H9 (cell line): ENCODE measurements around the gene ABHD8. TPM values are rescaled to one million over a fixed set of nuclear protein-coding genes. Genes with fewer than 3 reads are reported as not detected.

Experiments used
- DNase-seq: peaks from one replicate; pipeline ENCODE4 v3.0.0-alpha.2; 2017
- H2AFZ ChIP-seq: one replicate; pipeline ENCODE4 v1.6.1; 2013; ENCODE audit warnings: mild to moderate bottlenecking, low read length, control low read depth, moderate library complexity
- H2AK5ac ChIP-seq: 2 replicates; pipeline ENCODE4 v1.6.1; 2013; ENCODE audit warnings: low read length, control low read depth, mixed read lengths; ENCODE audit not compliant: insufficient read length
- H2BK120ac ChIP-seq: one replicate; pipeline ENCODE4 v1.6.1; 2013; ENCODE audit warnings: low read depth, mild to moderate bottlenecking, low read length, control low read depth, inconsistent platforms; ENCODE audit not compliant: poor library complexity, severe bottlenecking
- H2BK12ac ChIP-seq: 2 replicates; pipeline ENCODE4 v1.6.1; 2013; ENCODE audit warnings: low read length, control low read depth, mixed read lengths, low read depth; ENCODE audit not compliant: insufficient read length
- H2BK15ac ChIP-seq: 2 replicates; pipeline ENCODE4 v1.6.1; 2013; ENCODE audit warnings: low read depth, low read length, control low read depth
- H2BK20ac ChIP-seq: one replicate; pipeline ENCODE4 v1.6.1; 2013; ENCODE audit warnings: low read depth, mild to moderate bottlenecking, low read length, control low read depth, inconsistent platforms; ENCODE audit not compliant: poor library complexity, severe bottlenecking
- H2BK5ac ChIP-seq: 2 replicates; pipeline ENCODE4 v1.6.1; 2013; ENCODE audit warnings: low read length, control low read depth, mixed read lengths; ENCODE audit not compliant: insufficient read length
- H3K14ac ChIP-seq: 2 replicates; pipeline ENCODE4 v1.6.1; 2013; ENCODE audit warnings: low read length, control low read depth; ENCODE audit not compliant: insufficient read depth
- H3K18ac ChIP-seq: 2 replicates; pipeline ENCODE4 v1.6.1; 2013; ENCODE audit warnings: low read depth, mild to moderate bottlenecking, mixed read lengths, low read length, control low read depth; ENCODE audit not compliant: insufficient read length
- H3K23ac ChIP-seq: 2 replicates; pipeline ENCODE4 v1.6.1; 2013; ENCODE audit warnings: low read length, control low read depth, mixed read lengths, low read depth; ENCODE audit not compliant: insufficient read length
- H3K23me2 ChIP-seq: 2 replicates; pipeline ENCODE4 v1.6.1; 2013; ENCODE audit warnings: low read depth, mild to moderate bottlenecking, mixed read lengths, low read length, control low read depth; ENCODE audit not compliant: insufficient read length, poor library complexity, severe bottlenecking
- H3K27ac ChIP-seq: 2 replicates; pipeline ENCODE4 v1.5.1; 2013; ENCODE audit warnings: low read length, control low read depth, mixed read lengths, low read depth; ENCODE audit not compliant: insufficient read length
- H3K27me3 ChIP-seq: 2 replicates; pipeline ENCODE4 v1.6.1; 2013; ENCODE audit warnings: low read length, control low read depth, inconsistent platforms; ENCODE audit not compliant: insufficient read depth
- H3K4ac ChIP-seq: 2 replicates; pipeline ENCODE4 v1.6.1; 2013; ENCODE audit warnings: low read depth, mild to moderate bottlenecking, control low read depth, inconsistent platforms, low read length, moderate library complexity
- H3K4me1 ChIP-seq: 2 replicates; pipeline ENCODE4 v1.6.1; 2013; ENCODE audit warnings: low read length, control low read depth, inconsistent platforms; ENCODE audit not compliant: insufficient read depth
- H3K4me2 ChIP-seq: 2 replicates; pipeline ENCODE4 v1.6.1; 2013; ENCODE audit warnings: low read length, control low read depth, mixed read lengths; ENCODE audit not compliant: insufficient read length, insufficient read depth
- H3K56ac ChIP-seq: 2 replicates; pipeline ENCODE4 v1.6.1; 2013; ENCODE audit warnings: low read depth, mild to moderate bottlenecking, mixed read lengths, low read length, control low read depth; ENCODE audit not compliant: insufficient read length
- H3K79me1 ChIP-seq: 2 replicates; pipeline ENCODE4 v1.6.1; 2013; ENCODE audit warnings: low read depth, mild to moderate bottlenecking, moderate library complexity, low read length, control low read depth, inconsistent platforms; ENCODE audit not compliant: insufficient read depth, poor library complexity, severe bottlenecking
- H3K79me2 ChIP-seq: 2 replicates; pipeline ENCODE4 v1.6.1; 2013; ENCODE audit warnings: low read length, control low read depth, inconsistent platforms; ENCODE audit not compliant: insufficient read depth
- H3K9ac ChIP-seq: 2 replicates; pipeline ENCODE4 v1.6.1; 2013; ENCODE audit warnings: low read length, control low read depth, mixed read lengths; ENCODE audit not compliant: insufficient read length; ENCODE audit errors: extremely low read depth
- H3K9me3 ChIP-seq: one replicate; pipeline ENCODE4 v1.6.1; 2013; ENCODE audit warnings: low read depth, low read length, inconsistent platforms; ENCODE audit not compliant: control insufficient read depth
- H3T11ph ChIP-seq: one replicate; pipeline ENCODE4 v1.6.1; 2013; ENCODE audit warnings: mild to moderate bottlenecking, low read length, control low read depth, inconsistent platforms
- H4K20me1 ChIP-seq: one replicate; pipeline ENCODE4 v1.6.1; 2013; ENCODE audit not compliant: control insufficient read depth, insufficient read length, insufficient read depth
- H4K5ac ChIP-seq: 2 replicates; pipeline ENCODE4 v1.6.1; 2013; ENCODE audit warnings: low read depth, mild to moderate bottlenecking, mixed read lengths, low read length, control low read depth; ENCODE audit not compliant: insufficient read length
- H4K8ac ChIP-seq: replicated peaks from 2 replicates; pipeline ENCODE4 v1.6.1; 2013; ENCODE audit warnings: low read length, control low read depth, mixed read lengths, low read depth; ENCODE audit not compliant: insufficient read length
- H4K91ac ChIP-seq: 2 replicates; pipeline ENCODE4 v1.6.1; 2013; ENCODE audit warnings: low read depth, mild to moderate bottlenecking, moderate library complexity, mixed read lengths, low read length, control low read depth; ENCODE audit not compliant: insufficient read length
- H3K27ac Mint-ChIP-seq, 3 experiments: 2 replicates in 2 of 3; 3 replicates in 1 of 3; pipeline ENCODE4 v1.8.0; 2020 to 2021; ENCODE audit warnings: mixed read lengths in 3 of 3, mild to moderate bottlenecking in 1 of 3, moderate library complexity in 1 of 3
- H3K27me3 Mint-ChIP-seq: 2 replicates; pipeline ENCODE4 v1.8.0; 2021; ENCODE audit warnings: low read depth, mild to moderate bottlenecking, moderate library complexity, mixed read lengths
- H3K36me3 Mint-ChIP-seq, 3 experiments: 2 replicates in 2 of 3; 3 replicates in 1 of 3; pipeline ENCODE4 v1.8.0; 2020 to 2021; ENCODE audit warnings: low read depth in 3 of 3, mixed read lengths in 3 of 3; ENCODE audit not compliant: insufficient read depth in 1 of 3
- H3K4me1 Mint-ChIP-seq, 2 experiments: 2 replicates each; pipeline ENCODE4 v1.8.0; 2020; ENCODE audit warnings: mixed read lengths in 2 of 2
- H3K4me3 Mint-ChIP-seq, 2 experiments: 2 replicates in 1 of 2; 3 replicates in 1 of 2; pipeline ENCODE4 v1.8.0; 2020 to 2021; ENCODE audit warnings: mild to moderate bottlenecking in 2 of 2, mixed read lengths in 2 of 2, moderate library complexity in 1 of 2
- H3K9me3 Mint-ChIP-seq, 2 experiments: 2 replicates in 1 of 2; 3 replicates in 1 of 2; pipeline ENCODE4 v1.8.0; 2020; ENCODE audit warnings: mild to moderate bottlenecking in 2 of 2, mixed read lengths in 2 of 2, moderate library complexity in 1 of 2
- WGBS: extraction: QIAGEN DNeasy Blood & Tissue Kit; methylation state at CpG from one replicate; pipeline ENCODE4 v1.1.7; 2013; ENCODE audit warnings: missing lambda C conversion rate, low lambda C conversion rate, mixed read lengths; ENCODE audit not compliant: insufficient read length; ENCODE audit errors: extremely low coverage; 5-methylcytosine and 5-hydroxymethylcytosine counted together
- total RNA-seq: library from RNA; stranded (reverse); gene quantifications from 2 replicates; pipeline ENCODE4 v1.2.1, GENCODE V29; 2021
- TF ChIP-seq, protein P1 (sequence below): fragments of 200-600 bp; sonication (generic); conservative IDR thresholded peaks from 3 replicates; pipeline ENCODE4 v1.8.0; 2021; ENCODE audit warnings: antibody characterized with exemption, mild to moderate bottlenecking

The ABHD8 gene
- total RNA-seq, 1 experiment from 2014 or later = 11.7 TPM

DNA sequence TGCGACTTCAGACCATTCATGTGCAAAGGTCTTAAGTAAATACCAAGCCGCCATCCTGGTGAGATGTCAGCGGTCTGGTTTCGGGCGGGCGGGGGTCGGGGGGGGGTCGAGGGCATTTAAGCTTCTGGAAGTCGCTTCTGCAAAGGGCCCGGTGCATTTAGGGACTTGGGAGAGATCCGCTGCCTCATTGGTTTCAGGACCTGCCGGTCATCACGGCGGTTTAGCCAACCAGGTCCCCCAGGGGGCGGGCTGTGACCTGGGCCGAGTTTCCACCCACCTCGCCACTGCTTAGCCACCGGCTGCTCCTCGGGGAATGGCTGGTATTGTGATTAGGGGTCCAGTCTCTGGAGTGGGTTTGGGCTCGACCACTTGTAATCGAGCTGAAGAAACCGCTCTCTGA lies 13.7 kb downstream of the ABHD8 start:
- no peaks in the 10 kb centered on the region for H3K9me3 Mint-ChIP-seq

More for the DNA sequence above, 13.7 kb downstream of the ABHD8 start:
- Histone ChIP-seq H2AFZ (no peak overlapping the region), H2BK12ac (no peak overlapping the region), H2BK15ac (no peak overlapping the region), H3K4me1 (no peaks in the 10 kb centered on the region), H4K20me1 (no peaks in the 10 kb centered on the region), H3K23ac (no peak overlapping the region), H2BK20ac (no peak overlapping the region), H3K9ac (no peak overlapping the region), H3K14ac (no peak overlapping the region), H3K9me3 (no peaks in the 10 kb centered on the region), H2BK5ac (no peak overlapping the region), H3K79me2 (no peaks in the 10 kb centered on the region), H4K5ac (no peak overlapping the region), H3K4ac (no peak overlapping the region), H4K8ac (no peak overlapping the region), H3K27me3 (no peaks in the 10 kb centered on the region), H2BK120ac (no peak overlapping the region), H3K4me2 (no peak overlapping the region), H3K23me2 (no peaks in the 10 kb centered on the region), H2AK5ac (no peak overlapping the region), H3K79me1 (no peaks in the 10 kb centered on the region), H3T11ph (no peak overlapping the region), H3K27ac (no peak overlapping the region), H4K91ac (no peak overlapping the region), H3K56ac (no peak overlapping the region), H3K18ac (no peak overlapping the region)
- no peak overlapping the region; a peak in 2 of 5 replicates for H3K4me3 Mint-ChIP-seq
- DNase-seq = peak; percentile 91
- peaks cover 9 to 12% (median 11%) of the 10 kb centered on the region in 3 experiments; a peak in 6 of 7 replicates for H3K36me3 Mint-ChIP-seq
- no peak overlapping the region; a peak in 1 of 7 replicates for H3K27ac Mint-ChIP-seq
- H3K4me1 Mint-ChIP-seq = peaks cover 5 to 21% of the 10 kb centered on the region in 2 experiments; a peak in 2 of 4 replicates
- TF ChIP-seq, protein P1, sequence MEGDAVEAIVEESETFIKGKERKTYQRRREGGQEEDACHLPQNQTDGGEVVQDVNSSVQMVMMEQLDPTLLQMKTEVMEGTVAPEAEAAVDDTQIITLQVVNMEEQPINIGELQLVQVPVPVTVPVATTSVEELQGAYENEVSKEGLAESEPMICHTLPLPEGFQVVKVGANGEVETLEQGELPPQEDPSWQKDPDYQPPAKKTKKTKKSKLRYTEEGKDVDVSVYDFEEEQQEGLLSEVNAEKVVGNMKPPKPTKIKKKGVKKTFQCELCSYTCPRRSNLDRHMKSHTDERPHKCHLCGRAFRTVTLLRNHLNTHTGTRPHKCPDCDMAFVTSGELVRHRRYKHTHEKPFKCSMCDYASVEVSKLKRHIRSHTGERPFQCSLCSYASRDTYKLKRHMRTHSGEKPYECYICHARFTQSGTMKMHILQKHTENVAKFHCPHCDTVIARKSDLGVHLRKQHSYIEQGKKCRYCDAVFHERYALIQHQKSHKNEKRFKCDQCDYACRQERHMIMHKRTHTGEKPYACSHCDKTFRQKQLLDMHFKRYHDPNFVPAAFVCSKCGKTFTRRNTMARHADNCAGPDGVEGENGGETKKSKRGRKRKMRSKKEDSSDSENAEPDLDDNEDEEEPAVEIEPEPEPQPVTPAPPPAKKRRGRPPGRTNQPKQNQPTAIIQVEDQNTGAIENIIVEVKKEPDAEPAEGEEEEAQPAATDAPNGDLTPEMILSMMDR = no peak
- no CpG with 5 or more reads among the region's 22 CpGs for WGBS
- H3K27me3 Mint-ChIP-seq = peaks cover 2% of the 10 kb centered on the region; the same call in 1 of the 2 replicates
